HG03175 (cell line): Measurements from ENCODE around the gene GPATCH8.
A peak's percentile ranks its signal among the peaks of the same experiment; 100 is the strongest.
"Not testable (repeated sequence)": the region's sequence is repeated elsewhere in the genome, so short reads cannot be mapped to it uniquely, and the experiment has no call there.

Source experiments
- ATAC-seq: cut with Tn5 transposase; IDR thresholded peaks from one replicate; pipeline ENCODE4 v1.9.1; 2021; ENCODE audit warnings: mild to moderate bottlenecking, moderate library complexity; ENCODE audit not compliant: unreplicated experiment

GPATCH8 gene

DNA sequence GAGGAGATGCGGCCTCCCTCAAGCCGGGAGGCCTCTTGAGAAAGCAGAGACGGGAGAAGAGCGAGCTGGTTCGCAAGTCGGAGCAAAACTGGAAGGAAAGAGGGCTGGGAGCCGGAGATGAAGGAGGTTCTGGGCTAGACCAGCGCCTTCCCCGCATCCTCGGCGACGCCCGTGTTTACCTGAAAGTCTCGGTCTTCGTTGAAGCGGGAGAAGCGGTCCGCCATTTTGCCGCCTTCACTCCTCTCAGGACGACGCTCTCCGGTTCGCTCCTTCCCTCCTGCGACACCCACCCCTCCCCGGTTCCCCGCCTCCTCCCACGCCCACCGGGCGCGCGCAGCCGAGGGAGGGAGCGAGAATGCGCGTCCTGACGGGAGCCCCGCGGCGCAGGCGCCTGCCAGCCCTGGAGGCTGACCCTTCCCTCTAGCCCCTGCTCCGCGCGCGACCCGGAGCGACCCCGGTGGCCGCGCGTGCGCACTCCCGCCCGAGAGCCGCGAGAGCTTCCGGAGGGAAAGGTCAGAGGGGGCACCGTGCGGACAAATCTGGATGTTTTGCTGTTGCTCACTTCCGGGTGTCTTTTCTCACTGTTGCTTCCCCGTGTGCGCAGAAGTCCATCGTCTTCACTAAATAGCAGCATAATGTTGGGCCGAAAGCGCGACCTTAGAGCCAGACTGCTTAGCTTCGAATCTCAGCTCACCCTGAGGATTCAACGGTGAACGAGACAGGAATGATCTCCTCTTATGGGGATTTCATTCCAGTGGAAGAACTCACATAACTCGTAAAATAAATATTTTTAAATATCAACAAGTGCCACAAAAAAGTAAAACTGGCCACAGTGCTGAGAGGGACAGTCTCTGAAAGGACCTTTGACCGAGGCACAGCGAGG lies at the start of gene GPATCH8:
GPATCH8 (minus strand) TSS at position 260 of the 883 bp plus-strand sequence; CDS start at position 224, 36 bp downstream.
- ATAC-seq: peak; percentile 88

DNA sequence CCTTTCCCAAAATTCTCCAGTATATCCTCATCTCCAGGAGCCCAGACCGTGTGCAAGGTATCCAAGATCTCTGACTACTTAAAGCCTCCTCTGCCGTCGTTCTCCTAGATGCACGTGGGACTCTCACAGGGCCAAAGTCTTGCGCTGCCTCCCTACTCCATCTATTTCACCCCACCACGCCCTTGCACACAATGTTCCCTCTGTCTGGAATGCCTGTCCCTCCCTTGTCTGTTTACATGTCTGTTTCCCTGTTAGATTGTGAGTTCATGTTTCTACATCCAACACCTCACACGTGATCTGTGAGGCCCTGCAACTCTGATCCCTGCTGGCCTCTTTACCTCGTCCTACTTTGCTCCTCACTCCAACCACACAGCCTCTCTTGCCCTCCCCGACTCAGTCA lies 49.2 kb upstream of the GPATCH8 start:
- no peak for ATAC-seq

DNA sequence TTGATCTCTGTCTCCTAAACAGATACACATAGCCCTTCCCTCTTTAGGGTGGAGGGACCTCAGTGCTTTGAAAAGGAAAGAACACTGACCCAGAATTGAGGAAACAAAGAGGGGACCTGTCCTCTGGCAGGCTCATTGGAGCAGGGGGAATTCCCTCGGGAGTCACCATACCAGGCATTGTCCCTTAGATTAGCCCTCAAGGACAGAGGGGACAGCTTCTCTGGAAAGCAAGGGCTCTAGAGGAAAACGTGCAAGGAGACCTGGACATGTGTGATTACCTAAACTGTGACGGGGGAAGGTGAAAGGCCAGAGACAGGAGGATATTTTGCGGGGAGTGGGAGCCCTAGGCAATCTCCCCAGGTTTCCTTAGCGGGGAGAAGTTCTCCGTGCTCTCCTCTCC lies 46.5 kb upstream of the GPATCH8 start:
- no peak for ATAC-seq

DNA sequence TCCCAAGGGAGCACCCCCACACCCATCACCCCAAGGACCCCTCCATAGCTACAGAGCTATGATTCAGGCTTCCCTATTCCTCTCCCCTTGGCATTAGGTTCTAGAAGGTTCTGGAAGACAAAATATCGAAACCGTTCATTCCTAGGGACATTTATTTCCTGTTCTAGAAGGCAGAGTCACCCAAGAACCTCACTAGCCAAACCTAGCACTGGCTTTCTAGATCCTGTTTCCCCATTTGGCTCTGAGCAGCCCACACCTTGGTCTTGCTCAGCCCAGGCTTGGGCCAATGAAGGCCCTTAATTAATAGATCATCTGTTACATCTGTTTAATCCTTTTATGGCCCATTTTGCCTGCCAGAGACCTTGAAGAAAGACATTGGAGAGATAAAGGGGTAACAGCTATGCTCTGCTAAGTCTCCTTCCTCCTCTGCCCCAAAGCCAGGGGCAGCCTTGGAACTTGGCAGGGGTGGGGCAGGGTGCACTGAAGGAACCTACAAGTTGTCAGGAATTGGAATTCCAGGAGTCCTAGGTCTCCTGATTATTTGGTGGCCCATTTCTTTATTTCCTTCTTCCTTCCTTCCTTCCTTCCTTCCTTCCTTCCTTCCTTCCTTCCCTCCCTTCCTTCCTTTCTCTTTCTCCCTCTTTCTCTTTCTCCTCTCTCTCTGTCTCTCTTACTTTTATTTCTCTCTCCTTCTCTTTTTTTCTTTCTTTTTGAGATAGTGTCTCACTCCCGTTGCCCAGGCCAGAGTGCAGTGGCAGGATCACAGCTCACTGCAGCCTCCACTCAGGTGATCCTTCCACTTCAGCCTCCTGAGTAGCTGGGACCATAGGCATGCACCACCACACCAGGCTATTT lies 45.4 kb upstream of the GPATCH8 start:
- ATAC-seq: no peak

DNA sequence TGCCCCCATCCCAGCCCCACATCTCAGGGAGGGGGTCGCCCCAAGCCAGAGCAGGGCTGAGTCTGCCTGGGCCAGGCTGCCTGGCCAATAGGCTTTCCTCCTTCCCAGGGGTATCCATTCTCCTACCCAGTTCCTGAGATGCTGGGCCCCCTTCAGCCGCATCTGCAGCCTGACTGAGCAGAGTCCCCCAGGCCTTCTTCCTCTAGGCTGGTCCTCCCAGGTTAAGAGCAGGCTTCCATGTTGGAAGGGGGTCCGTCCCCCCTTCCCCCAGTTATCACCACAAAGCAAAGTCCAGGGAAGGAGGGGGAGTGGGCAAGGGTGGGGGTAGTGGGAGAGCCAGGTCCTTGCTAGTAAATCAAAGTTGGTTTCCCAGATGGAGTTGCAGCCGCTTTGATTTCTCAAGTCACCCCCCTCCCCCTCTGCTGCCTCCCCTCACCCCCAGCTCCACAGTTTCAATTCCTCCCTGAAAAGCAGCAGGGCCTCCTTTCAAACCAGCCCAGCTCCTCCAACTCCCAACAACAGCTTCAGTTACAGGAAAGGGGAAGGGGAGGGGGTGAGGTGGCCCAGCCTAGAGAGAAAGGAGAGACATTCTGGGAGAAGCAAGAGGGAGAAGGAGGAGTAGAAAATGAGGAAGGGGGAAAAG lies 44.5 kb upstream of the GPATCH8 start:
- no peak for ATAC-seq

- no peak for ATAC-seq
Observed at GRCh38 chr17:44546671-44547606, 43.7 kb upstream of the GPATCH8 start.

GRCh38 chr17:44543905-44544523 lies 40.8 kb upstream of the GPATCH8 start:
- ATAC-seq: no peak

DNA sequence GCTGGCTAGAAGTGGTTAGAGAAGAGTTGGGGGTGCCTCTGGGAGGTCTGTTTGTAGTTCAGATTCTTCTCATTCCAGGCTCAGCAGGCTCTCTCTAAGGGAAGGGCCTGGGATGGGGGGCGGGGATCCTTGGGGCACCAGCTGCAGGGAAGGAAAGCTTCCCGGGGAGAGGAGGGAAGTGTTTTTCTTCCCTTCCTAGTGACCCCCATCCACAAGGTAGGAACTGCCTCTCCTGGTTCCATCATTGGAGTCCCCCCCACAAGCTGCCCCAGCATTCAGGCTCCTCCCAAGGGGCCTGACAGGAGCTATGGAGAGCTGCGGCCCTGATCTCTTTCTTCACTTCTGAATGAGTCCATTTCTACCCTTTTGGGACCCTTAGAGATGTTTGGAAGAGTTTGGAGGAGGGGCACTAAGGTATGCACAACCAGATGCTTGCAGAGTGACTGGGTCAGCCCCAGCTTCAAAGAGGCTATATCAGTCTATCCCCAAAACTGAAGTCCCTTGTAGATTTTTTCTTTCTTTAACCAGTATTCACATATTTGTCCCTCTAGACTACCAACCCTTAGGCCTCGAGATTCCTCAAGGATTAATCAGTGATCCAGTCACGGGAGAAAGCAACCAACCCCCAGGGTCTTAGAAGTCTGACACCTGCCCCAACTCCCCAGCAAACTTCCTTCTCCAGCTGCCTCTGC lies 40.2 kb upstream of the GPATCH8 start:
- no peak for ATAC-seq

DNA sequence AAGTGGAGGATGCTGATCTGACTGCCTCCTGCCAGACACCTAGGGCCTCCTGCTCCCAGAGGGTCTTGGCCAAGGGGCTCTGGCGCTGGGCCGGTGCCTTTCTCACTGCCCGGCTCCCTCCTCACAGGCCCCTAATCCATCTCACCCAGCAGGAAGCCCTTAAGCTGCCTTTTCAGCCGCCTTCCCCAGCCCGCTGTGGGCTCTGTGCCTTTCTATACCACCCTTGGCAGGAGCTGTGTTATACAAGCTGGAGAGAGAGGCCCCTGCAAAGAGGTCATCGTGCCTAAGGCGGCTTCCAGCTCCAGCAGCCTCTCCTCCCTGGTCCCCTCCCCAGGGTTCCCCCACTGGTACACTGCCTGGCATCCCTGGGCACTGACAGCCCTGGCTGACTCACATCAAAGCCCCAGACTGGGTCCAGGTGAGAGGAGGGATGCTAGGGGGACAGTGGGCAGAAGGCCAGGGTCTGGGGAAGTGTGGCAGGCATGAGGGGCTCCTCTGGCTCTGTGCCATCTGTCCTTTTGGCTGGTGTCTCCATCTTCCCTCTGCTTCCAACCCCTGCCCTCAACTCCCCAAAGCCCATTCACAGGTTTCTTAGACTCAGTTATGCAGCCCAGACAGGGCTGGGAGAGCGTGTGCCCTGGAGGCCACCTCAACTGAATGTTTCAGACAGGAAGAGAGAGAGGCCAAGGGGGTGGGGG lies 38.8 kb upstream of the GPATCH8 start:
- ATAC-seq: no peak

DNA sequence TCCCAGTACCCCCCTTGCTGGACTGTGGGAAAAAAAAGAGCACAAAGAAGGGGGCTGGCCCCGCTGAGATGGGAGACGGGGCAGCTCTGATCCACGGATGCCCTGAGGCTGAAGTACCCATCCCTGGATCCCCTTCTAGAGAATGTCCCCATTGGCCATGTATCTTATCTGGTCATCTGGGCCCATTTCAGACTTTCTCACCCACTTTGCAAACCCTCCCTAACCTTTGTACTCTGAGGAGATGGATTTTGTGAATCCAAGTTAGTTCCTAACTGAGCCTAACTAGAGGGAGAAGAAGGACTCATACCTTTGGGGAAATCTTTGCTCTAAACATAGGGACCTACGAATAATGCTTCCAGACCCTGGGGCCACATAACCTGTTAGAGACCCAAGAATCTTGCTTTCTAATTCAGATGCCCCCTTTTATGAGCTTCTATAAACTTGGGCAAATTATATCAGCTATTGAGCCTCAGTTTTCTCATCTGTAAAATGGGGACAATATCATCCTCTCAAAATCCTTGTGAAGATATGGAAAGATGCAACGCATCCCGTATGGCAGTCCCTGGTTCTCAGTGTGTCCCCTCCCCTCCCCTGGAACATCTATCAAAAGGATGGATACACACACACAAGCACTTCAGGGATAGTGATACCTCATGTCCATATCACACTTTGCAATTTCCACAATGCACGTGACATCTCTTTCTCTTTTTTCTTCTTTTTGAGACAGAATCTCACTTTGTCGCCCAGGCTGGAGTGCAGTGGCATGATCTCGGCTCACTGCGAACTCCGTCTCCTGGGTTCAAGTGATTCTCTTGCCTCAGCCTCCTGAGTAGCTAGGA lies 37.3 kb upstream of the GPATCH8 start:
- ATAC-seq: no peak

DNA sequence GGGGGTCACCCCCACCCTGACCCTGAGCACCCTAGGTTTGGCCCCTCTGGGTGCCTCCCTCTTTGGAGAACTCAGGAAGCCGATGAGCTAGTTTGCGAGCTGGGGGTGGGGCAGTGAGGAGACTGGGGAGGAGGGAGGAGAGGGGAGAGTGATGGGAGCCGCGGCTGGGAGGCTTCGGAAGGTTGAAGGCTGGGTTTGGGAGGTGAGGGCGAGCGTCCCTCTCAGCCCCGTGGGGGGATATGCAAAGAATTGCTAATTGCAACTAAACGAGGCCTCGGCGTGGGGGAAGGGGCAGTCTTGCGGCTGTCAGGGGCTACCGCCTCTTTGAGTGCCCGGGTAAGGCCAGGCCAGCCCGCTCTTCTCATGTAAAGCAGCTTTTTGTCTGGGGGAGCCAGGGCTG lies 36.5 kb upstream of the GPATCH8 start:
- ATAC-seq: no peak

DNA sequence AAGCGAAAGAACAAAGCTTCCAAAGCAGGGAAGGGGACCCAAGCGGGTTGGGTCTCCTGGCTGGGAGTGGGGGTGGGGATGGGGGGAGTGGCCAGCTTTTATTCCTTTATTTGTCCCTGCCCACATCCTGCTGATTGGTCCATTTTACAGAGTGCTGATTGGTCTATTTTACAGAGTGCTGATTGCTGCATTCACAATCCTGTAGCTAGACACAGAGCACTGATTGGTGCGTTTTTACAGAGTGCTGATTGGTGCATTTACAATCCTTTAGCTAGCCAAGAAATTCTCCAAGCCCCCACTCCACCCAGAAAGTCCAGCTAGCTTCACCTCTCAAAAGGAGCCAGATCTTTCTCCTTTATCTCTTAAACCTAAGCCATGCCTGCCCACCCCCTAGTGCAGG lies 34.7 kb upstream of the GPATCH8 start:
- not testable (repeated sequence) for ATAC-seq

- ATAC-seq: no peak
Observed at GRCh38 chr17:44536090-44536953, 33.1 kb upstream of the GPATCH8 start.

GRCh38 chr17:44533533-44534246 lies 30.5 kb upstream of the GPATCH8 start:
- ATAC-seq: no peak

DNA sequence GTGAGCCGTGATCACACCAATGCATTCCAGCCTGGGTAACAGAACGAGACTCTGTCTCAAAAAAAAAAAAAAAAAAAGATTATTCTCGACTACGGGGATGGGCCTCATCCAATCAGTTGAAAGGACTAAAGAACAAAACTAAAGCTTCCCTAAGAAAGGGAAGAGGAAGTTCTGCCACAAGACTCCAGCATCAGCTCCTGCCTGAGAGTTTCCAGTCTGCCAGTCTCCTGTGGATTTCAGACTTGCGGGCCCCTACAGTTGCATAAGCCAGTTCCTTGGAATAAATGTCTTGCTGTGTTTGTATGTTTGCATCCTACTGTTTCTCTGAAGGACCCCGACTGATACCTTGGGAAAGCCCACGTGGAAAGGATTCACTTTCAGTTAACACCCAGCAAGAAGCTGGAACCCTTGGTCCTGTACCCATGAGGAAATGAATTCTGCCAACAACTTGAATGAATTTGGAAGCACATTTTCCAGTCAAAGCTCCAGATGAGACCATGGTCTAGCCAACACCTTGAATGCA lies 27.8 kb upstream of the GPATCH8 start:
- ATAC-seq: no peak

DNA sequence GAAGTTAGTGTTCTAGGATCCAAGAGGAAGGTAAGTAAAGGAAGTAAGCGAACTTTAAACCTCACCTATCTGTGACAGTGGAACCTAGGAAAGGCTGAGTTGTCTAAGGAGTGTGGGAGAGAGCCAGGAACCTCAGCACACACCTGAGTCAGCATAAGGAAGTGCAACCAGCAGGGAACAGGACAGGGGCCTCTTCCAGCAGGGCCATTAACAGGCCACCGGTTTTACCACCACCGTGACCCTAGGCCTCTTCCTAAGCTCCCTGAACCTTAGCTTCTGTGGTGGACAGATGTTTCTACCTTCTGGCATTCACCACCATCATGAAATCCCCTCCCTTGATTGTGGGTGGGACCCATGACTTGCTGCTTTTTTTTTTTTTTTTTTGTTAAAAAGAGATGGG lies 26.7 kb upstream of the GPATCH8 start:
- ATAC-seq: no peak
